OCI-LY7 (cell line): ENCODE results near the gene BRAF.

Source experiments
- EZH2phosphoT487 ChIP-seq: fragments of 200-600 bp; sonication (generic); IDR thresholded peaks from 2 replicates; pipeline ENCODE4 v1.6.1; 2018; ENCODE audit warnings: low read depth, borderline replicate concordance, mild to moderate bottlenecking, mixed run types, antibody characterized with exemption, low read length, moderate library complexity, mixed read lengths
- TF ChIP-seq, protein P1 (sequence below): fragments of 200-600 bp; sonication (generic); conservative IDR thresholded peaks from 2 replicates; pipeline ENCODE4 v1.5.1; 2014; ENCODE audit warnings: mild to moderate bottlenecking, antibody characterized with exemption, low read length, moderate library complexity, mixed read lengths

DNA sequence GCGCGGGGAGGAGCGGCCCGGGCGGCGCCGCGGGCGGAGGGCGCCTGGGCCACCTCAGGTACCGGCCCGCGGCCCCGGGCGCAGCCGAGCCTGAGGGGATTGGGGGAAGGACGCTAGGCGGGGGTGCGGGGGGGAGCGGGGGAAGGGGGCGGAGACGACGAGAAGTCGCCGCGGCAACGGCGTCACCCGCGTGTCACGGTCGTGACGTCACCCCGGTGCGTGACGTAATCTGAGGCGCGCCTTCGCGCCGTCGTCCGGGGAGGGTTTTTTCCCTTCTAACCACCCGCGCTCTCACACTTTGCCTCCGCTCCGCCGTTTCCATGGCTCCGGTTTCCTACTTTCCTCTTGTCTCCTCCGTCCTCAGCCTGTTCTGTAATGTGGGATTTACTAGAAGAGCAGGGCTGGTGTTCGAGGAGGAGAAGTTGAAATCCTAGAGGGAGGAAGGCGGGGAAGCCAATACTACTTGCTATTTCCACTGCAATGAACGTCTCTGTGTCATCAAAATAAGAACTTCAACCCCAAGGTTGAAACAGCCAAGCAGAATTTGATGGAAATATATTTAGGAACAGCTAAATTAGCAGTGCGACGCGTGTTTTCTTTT, at the start of gene BRAF:
- TF ChIP-seq, protein P1, sequence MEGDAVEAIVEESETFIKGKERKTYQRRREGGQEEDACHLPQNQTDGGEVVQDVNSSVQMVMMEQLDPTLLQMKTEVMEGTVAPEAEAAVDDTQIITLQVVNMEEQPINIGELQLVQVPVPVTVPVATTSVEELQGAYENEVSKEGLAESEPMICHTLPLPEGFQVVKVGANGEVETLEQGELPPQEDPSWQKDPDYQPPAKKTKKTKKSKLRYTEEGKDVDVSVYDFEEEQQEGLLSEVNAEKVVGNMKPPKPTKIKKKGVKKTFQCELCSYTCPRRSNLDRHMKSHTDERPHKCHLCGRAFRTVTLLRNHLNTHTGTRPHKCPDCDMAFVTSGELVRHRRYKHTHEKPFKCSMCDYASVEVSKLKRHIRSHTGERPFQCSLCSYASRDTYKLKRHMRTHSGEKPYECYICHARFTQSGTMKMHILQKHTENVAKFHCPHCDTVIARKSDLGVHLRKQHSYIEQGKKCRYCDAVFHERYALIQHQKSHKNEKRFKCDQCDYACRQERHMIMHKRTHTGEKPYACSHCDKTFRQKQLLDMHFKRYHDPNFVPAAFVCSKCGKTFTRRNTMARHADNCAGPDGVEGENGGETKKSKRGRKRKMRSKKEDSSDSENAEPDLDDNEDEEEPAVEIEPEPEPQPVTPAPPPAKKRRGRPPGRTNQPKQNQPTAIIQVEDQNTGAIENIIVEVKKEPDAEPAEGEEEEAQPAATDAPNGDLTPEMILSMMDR = no peak
- no peak for TF ChIP-seq EZH2phosphoT487
